Measurements from ENCODE around the gene SOX6. TPM values are rescaled to one million over a fixed set of nuclear protein-coding genes. Genes with fewer than 3 reads are reported as not detected.
A peak's percentile ranks its signal among the peaks of the same experiment; 100 is the strongest.

The SOX6 gene
- total and polyA plus RNA-seq, 12 donors = 0.80 to 43.0 (median 21.2) TPM

DNA sequence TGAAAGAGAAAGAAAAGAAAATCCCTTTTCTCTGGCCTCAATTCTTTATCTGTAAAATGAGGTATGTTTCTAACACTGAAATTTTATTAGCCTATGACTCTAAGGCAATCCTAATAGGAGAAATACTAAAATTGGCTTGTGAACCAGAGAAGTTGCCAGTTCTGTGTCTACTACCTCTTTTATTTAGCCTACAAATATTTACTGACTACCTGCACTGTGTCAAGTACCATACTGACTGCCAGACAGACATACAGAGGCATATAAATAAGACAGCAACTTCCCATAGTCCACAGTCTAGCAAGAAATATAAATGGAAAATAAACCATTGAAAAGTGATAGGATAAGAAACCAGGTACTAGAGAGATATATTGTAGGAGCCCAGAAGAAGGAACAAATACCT is 2.4 kb upstream of the SOX6 start:
- DNase-seq (no peak), ATAC-seq (no peak)
- H3K9me3 ChIP-seq = no peaks in the 10 kb centered on the region
- H3K27ac ChIP-seq = peak overlapping the region in 1 of 10 donors; percentile 79
- no peaks in the 10 kb centered on the region for H3K27me3 ChIP-seq
- peaks cover 0 to 61% (median 38%) of the 10 kb centered on the region in 9 donors for H3K4me1 ChIP-seq
- no peaks in the 10 kb centered on the region for H3K36me3 ChIP-seq
- no peak overlapping the region for H3K4me3 ChIP-seq
- intact Hi-C loops (cut with DNase I) = loop anchor here in 4 of 10 donors (5.0 to 10.0 kb wide), 2 partner anchors 166 to 246 kb away; no protein-coding TSS in a partner anchor
- TF ChIP-seq, protein P1, sequence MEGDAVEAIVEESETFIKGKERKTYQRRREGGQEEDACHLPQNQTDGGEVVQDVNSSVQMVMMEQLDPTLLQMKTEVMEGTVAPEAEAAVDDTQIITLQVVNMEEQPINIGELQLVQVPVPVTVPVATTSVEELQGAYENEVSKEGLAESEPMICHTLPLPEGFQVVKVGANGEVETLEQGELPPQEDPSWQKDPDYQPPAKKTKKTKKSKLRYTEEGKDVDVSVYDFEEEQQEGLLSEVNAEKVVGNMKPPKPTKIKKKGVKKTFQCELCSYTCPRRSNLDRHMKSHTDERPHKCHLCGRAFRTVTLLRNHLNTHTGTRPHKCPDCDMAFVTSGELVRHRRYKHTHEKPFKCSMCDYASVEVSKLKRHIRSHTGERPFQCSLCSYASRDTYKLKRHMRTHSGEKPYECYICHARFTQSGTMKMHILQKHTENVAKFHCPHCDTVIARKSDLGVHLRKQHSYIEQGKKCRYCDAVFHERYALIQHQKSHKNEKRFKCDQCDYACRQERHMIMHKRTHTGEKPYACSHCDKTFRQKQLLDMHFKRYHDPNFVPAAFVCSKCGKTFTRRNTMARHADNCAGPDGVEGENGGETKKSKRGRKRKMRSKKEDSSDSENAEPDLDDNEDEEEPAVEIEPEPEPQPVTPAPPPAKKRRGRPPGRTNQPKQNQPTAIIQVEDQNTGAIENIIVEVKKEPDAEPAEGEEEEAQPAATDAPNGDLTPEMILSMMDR (IDR thresholded peaks at IDR 0.05) = no peak

DNA sequence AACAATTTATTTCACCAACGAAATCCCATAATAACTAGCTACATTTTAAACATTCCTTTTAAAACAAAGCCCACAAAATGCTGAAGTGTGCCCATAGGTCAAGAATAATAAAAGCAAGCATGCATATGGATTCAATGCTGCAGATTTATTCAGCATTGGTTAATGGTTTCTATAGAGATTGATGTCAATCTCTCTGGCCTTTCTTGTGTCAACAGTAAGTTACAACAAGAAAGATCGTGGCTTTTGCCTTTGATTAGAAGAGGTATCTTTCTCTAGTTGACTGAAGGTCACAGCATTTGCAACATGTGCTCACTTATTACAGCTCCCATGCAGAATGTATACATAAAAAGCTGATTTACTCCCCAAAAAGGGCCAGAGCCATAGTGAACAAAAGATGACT is 1.4 kb upstream of the SOX6 start:
- Histone ChIP-seq H3K36me3 (no peaks in the 10 kb centered on the region), H3K4me3 (no peak overlapping the region), H3K4me1 (peaks cover 0 to 57% (median 35%) of the 10 kb centered on the region in 9 donors), H3K27ac (peak overlapping the region in 2 of 10 donors; percentile 66 to 79), H3K9me3 (no peaks in the 10 kb centered on the region), H3K27me3 (no peaks in the 10 kb centered on the region)
- DNase-seq = no peak
- ATAC-seq = no peak
- 64 to 66% methylated on average over 2 of the region's 2 CpGs for WGBS, 2 donors
- intact Hi-C loops (cut with DNase I) = loop anchor here in 4 of 10 donors (5.0 to 10.0 kb wide), 2 partner anchors 165 to 247 kb away; no protein-coding TSS in a partner anchor
- TF ChIP-seq, protein P1 (IDR thresholded peaks at IDR 0.05) = no peak

DNA sequence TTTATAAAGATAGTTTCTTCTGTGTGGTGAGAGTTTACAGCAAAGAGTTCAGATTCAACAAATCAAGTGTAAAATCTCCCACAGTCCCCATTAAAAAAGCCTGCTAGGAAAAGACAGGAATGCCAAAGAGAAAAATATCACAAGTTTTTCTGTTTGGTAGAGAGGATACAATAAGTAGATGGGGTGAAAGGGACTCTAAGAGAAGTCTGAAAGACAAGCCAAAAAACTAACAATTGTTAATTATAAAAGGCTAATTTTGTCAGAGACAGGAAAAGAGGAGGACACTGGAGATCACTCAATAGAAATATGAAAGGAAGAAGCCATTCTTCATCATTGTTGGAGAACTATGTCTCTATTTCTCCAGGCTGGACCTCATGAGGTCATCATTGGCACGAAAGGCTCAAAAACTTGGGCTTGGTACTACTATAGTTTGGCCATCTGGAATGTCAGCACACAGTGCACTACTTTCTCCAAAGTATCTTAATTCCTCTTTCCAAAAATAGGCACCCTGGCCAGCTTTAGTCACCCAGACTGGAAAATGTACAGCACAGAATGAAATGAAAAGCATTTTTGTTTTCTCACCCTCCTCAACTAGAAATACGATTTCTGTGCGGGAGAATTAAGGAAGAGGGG is 531 bp upstream of the SOX6 start:
- Histone ChIP-seq H3K27me3 (no peaks in the 10 kb centered on the region), H3K4me1 (peaks cover 0 to 57% (median 35%) of the 10 kb centered on the region in 9 donors), H3K4me3 (peak overlapping the region in 4 of 10 donors; percentile 6 to 21 (median 8)), H3K9me3 (no peaks in the 10 kb centered on the region), H3K27ac (peak overlapping the region in 8 of 10 donors; percentile 13 to 79 (median 58)), H3K36me3 (no peaks in the 10 kb centered on the region)
- intact Hi-C loops (cut with DNase I) = loop anchor here in 4 of 10 donors (5.0 to 10.0 kb wide), 2 partner anchors 165 to 248 kb away; no protein-coding TSS in a partner anchor
- 21 to 26% methylated on average over 3 of the region's 3 CpGs for WGBS, 2 donors
- TF ChIP-seq, protein P1 (IDR thresholded peaks at IDR 0.05) = no peak
- peak; percentile 72 to 91 (median 88) for ATAC-seq
- DNase-seq = peak; percentile 5 to 61

DNA sequence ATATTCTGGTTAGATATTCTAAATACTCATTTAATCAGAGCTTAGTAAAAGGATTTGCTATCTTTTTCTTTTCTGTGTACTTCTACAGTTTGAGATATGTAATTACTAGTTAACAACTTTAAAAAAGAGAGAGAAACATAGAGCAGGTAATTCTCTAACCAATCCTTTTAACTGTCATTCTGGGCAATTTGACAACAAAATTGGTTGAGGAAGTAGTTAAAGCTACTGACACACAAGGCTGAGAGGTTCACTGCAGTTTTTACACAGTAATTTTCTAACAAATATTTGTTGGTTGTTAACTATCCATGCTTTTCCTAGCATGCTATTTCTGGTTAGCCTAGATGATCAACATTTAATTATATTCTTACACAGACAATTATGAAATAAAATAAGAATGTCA is 3.6 kb downstream of the SOX6 start:
- Histone ChIP-seq H3K27me3 (no peaks in the 10 kb centered on the region), H3K4me1 (peaks cover 0 to 53% (median 32%) of the 10 kb centered on the region in 9 donors), H3K36me3 (no peaks in the 10 kb centered on the region), H3K4me3 (no peak overlapping the region), H3K27ac (no peak overlapping the region), H3K9me3 (no peaks in the 10 kb centered on the region)
- TF ChIP-seq, protein P1 (IDR thresholded peaks at IDR 0.05) = no peak
- ATAC-seq = no peak
- intact Hi-C loops (cut with DNase I) = loop anchor here in 4 of 10 donors (10.0 kb wide), 1 partner anchor 252 kb away; no protein-coding TSS in a partner anchor
- DNase-seq = no peak
